Smooth muscle cell of the brain vasculature (primary cell): ENCODE results near the gene PDCD7.
"Not testable (repeated sequence)": the region's sequence is repeated elsewhere in the genome, so short reads cannot be mapped to it uniquely, and the experiment has no call there.

Experiments
- DNase-seq: peaks from one replicate; pipeline ENCODE4 v3.0.0-alpha.2; 2012; ENCODE audit warnings: low read depth, low spot score

Gene PDCD7, protein sequence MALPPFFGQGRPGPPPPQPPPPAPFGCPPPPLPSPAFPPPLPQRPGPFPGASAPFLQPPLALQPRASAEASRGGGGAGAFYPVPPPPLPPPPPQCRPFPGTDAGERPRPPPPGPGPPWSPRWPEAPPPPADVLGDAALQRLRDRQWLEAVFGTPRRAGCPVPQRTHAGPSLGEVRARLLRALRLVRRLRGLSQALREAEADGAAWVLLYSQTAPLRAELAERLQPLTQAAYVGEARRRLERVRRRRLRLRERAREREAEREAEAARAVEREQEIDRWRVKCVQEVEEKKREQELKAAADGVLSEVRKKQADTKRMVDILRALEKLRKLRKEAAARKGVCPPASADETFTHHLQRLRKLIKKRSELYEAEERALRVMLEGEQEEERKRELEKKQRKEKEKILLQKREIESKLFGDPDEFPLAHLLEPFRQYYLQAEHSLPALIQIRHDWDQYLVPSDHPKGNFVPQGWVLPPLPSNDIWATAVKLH

DNA sequence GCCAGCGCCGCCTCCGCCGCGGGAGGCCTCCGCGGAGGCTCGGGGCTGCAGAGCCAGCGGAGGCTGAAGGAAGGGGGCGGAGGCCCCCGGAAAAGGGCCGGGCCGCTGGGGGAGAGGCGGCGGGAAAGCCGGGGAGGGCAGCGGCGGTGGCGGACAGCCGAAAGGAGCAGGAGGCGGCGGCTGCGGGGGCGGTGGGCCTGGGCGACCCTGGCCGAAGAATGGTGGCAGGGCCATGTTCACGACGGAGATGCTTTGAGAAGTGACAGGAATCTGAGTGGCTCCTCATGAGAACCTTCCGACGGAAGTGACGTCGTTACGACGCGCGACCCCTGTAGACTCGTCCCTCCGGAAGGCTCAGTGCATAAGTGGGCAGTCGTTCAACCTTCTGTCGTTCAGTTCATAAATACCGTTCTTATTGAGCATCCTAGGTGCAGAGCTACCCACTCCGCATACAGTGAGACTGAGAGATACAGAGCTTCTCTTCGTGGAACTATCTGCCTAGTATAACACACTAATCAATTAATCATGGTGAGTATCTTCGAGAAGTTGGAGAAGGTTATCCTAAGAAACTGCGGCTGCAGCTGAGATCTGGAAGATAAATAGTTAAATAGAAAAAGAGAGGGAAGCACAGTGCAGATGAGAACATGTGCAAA, at the start of gene PDCD7:
Gene PDCD7, minus strand, starts transcription at position 261 of the 653 bp plus-strand sequence. Its CDS starts 27 bp downstream, at position 234.
- peak; percentile 75 for DNase-seq

DNA sequence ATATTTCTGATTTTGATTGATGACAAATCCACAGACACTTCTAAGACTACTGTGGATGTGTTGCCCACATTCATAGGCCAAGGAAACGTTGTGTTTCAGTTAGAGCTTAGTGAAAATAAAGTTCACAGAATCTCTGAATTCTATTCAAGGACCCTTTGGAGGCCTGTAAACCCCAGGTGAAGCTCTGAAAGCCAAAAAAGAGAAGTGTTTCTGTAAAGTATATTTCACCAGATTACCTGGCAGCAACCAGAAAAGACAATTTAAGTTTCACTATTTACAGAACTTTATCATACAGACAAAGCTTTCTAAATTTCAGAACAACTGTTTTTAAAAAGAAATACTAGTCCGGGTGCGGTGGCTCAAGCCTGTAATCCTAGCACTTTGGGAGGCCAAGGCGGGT, 48.9 kb upstream of the PDCD7 start:
- no peak for DNase-seq

DNA sequence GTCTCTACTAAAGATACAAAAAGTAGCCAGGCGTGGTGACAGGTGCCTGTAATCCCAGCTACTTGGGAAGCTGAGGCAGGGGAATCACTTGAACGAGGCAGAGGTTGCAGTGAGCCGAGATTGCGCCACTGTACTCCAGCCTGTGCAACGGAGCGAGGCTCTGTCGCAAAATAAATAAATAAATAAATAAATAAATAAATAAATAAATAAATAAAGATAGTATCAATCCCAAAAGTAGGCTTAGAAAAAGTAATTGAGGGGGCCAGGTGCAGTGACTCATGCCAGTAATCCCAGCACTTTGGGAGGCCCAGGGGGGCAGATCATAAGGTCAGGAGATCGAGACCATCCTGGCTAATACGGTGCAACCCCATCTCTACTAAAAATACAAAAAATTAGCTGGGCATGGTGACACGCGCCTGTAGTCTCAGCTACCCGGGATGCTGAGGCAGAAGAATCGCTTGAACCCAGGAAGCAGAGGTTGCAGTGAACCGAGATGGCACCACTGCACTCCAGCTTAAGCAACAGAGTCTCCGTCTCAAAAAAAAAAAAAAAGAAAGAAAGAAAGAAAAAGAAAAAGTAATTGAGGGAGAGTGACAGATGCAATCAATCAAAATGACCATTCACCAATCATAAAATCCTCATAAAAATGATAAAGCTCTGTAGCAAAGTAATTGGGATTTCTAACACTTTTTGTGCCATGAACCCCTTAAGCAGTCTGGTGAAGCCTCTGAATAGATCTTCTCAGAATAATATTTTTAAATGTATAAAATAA, 48.2 kb upstream of the PDCD7 start:
- not testable (repeated sequence) for DNase-seq

DNA sequence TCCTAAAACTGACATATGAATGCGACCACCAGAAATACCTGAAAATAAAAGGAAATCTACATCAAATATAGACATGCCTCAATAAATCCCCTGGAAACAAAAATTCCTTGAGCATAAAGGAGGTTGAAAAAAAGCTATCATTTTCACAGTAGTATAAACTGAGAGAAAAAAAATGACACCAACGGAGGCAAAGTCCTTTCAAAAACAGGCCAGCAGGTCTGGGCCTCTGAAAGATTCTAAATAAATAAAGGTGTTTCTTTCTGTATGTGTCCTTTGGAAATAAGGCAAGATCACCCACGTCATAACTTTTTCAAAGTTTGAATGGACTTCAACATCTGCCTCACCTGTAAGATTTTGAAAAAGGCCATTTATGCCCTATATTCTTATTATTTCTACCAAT, 46.6 kb upstream of the PDCD7 start:
- no peak for DNase-seq

DNA sequence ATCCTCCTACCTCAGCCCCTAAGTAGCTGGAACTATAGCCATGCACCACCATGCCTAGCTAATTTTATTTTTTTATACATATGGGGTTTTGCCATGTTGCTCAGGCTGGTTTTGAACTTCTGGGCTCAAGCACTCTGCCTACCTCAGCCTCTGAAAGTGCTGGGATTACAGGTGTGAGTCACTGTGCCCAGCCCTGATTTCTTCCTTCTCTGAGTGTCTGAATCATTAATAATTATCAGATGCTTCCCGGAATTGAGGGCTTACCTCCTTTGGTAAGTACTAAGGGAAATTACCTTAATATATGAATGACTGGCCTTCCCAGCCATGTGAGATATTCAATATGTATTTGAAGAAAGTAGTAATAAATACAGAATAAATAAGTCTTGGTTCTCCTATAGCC, 44.3 kb upstream of the PDCD7 start:
- DNase-seq: no peak

DNA sequence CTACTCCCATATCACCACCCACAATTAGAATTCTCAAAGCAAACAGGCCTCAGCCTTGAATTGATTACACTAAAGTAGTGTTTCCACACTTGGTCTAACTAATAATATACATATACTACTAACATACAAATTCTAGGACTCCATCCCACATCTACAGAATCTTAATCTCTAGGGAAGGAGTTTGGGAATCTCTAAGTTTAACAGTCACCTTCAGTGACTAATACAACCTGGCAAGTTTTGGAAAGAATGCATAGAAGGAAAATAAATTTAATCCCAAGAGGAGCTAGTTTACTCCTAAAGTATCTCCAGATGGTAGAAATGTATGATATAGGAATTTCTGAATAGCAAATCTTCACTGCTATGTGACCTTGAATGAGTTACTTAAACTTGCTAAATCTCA, 42.4 kb upstream of the PDCD7 start:
- no peak for DNase-seq

DNA sequence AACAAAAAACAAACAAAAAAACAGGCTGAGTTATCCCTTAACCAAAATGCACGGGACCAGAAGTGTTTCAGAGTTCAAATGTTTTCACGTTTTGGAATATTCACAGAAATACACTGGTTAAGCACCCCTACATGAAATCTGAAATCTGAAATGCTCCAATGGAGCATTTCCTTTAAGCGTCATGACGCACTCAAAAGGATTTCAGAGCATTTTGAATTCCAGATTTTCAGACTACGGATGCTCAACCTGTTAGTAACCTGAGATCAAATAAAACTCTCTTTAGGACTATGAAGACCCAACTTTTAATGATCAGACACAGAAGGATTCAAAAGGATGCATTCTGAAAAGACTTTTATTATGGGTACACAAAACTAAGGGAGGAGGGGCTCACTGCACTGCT, 41.9 kb upstream of the PDCD7 start:
- DNase-seq: no peak

DNA sequence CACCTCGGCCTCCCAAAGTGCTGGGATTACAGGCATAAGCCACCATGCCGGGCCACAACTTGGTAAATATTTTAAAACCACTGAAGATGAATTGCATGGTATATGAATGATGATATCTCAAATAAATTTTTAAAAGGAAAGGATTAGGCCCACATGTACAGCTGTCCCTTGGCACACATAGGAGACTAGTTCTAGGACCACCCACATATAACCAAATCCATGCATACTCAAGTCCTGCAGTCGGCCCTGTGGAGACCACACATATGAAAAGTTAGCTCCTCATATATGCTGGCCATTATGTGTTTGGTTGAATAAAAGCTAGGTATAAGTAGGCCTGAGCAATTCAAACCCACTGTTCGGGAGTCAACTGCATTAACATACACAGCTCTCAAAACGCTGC, 40.9 kb upstream of the PDCD7 start:
- no peak for DNase-seq

DNA sequence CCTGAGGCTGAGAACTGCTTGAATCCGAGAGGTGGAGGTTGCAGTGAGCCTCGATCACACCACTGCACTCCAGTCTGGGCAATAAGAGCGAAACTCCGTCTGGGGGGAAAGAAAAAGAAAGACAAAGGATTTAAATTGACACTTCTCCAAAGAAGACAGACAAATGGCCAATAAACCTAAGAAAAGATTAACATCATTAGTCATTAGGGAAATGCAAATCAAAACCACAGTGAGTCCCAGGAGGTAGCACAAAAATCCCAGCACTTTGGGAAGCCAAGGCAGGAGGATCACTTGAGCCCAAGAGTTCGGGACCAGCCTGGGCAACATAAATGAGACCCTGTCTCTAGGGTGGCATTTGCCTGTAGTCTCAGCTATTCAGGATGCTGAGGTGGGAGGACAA, 38.9 kb upstream of the PDCD7 start:
- DNase-seq: no peak

DNA sequence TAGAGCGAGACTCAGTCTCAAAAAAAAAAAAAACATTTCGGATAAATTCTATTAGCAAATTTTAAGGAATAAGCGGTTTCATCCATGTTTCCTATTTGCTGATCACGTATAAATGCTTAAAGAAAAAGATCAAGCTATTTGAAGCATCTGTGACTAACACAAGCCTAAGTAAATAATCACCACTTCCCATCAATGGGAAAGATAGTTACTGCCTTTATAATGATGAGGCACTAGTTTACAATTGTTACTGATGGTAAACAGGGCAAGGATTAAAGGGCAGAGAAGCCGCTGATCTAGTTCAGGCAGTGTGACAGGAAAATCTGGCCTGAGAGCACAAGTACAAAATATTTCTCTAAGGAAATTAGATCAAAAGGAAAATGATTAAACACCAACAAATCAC, 37.8 kb upstream of the PDCD7 start:
- DNase-seq: no peak

DNA sequence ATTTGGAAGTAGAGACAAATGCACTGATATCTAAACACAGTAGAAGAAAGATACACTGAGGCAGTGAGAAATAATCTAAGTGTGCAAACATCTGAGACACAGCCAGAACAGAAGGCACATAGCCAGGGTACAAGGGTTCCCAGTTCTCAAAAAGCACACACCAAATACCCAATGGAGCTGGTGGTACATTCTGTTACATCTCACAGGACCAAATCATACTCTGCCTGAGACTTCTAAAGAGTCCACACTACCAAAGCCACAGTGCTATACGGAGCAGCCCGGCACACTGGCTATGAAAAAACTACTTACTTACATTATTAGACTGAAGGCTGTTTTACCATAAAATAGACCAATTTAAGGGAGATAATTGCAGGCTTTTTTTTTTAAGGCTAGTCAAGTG, 32.3 kb upstream of the PDCD7 start:
- no peak for DNase-seq

DNA sequence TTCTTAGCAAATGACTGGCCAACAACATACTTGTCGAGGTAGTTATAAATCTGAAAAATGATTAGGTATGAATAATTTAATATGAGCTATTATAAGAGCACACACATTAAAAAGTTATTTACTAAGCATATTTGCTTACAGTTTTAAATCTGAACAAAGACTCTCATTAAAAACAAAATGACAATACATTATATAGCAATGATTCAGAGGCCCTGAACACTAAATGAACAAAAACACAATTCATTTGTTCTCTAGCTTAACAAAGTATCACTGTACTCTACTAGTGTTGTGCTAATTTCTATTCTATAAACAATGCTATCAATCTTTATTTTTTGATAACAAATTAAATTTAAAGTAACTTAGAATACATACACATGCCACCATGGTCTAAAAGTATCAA, 30.5 kb upstream of the PDCD7 start:
- no peak for DNase-seq

DNA sequence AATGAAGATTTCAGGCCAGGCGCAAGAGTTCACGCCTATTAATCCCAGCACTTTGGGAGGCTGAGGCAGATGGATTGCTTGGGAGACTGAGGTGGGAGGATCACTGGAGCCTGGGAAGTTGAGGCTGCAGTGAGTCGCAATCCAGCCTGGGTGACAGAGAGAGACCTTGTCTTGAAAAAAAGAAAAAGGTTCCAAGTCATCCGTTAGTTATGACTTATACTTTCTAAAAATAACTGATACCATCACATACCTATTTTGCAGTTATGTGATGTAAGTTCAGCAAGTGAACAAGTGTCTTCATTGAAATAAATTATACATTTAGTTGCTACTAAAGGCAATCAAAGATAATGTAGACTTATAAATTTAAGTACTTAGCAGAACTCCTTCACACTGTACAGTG, 29.4 kb upstream of the PDCD7 start:
- no peak for DNase-seq

DNA sequence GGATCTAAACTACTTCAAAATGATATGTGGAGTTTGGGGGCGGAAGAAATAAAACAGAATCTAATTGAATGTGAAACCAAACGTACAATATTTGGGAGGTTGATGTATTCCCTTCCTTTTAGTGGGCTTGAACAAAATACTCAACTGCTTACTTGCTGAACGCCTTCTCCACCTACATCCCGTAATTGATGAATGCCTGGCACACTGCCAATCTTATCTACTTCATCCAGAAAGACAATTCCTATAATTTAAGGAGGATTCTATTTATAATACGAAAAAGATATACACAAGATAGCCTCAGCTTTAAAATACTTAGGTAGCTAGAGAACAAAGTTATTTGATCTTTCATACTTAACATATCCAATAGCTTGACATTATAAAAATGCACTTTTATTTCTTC, 23.1 kb upstream of the PDCD7 start:
- no peak for DNase-seq

DNA sequence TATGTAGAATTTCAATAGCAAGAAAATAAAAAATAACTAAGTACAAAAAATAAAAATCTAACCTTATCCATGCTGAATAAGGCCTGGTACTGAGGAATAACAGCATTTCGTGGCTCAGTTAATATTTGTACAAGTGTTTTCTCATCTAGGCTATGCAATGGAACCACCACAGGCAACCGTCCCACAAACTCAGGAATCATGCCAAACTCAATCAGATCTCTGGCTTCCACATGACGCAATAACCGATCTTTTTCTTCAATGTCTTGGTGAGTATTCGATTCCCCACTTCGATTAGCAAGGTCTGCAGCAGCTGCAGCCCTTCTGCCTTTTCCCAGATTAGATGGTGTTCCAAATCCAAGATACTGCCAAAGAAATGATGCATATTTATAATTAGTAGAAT, 21.1 kb upstream of the PDCD7 start:
- no peak for DNase-seq

DNA sequence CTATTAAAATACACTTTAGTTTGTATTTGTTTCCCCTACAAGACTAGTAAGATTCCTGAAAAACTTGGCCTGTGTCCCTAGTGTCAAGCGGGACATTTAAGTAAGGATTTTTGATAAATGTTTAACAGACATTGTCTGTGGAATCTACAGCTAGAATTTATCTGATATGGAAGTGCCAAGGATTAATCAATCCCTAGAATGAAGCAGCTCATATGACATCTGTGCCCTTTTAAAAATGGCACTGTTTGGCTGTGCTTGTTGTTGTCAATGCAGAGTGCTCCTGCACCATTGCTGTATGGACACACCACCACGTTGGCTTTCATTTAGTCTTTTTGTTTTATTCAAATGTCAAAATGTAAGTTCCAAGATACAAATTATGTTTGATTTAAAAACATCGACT, 14.3 kb upstream of the PDCD7 start:
- no peak for DNase-seq

DNA sequence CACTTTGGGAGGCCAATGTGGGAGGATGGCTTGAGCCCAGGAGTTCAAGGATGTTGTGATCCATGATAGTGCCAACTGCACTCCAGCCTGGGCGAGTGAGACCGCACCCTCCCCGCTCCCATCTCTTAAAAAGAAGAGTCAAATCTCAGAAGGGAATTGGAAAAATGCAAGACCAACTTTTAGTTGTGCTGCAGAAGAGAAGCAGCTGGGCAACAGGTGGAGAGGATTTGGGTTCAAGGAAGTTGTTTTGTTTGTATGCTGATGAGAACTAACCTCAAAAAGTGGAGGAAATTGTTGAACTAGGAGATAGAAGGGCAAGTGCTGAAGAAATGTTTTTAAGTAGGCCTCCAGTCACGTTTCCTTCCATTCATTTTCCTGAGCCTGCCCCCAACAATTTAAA, 12.8 kb upstream of the PDCD7 start:
- DNase-seq: no peak

DNA sequence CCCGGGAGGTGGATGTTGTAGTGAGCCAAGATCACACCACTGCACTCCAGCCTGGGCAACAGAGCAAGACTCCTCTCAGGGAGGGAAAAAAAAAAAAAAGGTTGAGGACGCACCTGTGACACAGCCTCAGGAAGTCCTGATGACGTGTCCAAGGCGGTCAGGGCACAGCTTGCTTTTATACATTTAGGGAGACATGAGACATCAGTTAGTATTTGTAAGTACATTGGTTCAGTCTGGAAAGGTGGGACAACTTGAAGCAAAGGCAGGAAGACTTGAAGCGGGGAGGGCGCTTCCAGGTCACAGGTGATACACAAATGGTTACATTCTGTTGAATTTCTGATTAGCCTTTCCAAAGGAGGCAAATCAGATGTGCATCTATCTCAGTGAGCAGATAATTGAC, 5.0 kb upstream of the PDCD7 start:
- DNase-seq: not testable (repeated sequence)

DNA sequence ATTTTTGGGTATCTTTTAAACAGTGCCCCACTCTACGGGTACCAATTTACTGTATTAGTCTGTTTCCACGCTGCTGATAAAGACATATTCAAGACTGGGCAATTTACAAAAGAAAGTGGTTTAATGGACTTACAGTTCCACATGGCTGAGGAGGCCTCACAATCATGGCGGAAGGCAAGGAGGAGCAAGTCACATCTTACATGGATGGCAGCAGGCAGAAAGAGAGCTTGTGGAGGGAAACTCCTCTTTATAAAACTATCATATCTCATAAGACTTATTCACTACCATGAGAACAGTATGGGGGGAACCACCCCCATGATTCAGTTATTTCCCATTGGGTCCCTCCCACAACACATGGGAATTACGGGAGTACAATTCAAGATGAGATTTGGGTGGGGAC, 4.3 kb upstream of the PDCD7 start:
- DNase-seq: not testable (repeated sequence)

DNA sequence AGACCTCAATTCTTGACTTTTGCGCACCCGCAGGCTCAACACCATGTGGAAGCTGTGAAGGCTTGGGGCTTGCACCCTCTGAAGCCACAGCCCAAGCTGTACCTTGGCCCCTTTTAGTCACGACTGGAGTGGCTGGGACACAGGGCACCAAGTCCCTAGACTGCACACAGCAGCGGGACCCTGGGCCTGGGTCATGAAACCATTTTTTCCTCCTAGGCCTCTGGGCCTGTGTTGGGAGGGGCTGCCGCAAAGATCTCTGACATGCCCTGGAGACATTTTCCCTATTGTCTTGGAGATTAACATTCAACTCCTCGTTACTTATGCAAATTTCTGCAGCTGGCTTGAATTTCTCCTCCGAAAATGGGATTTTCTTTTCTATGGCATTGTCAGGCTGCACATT, 3.5 kb upstream of the PDCD7 start:
- not testable (repeated sequence) for DNase-seq

DNA sequence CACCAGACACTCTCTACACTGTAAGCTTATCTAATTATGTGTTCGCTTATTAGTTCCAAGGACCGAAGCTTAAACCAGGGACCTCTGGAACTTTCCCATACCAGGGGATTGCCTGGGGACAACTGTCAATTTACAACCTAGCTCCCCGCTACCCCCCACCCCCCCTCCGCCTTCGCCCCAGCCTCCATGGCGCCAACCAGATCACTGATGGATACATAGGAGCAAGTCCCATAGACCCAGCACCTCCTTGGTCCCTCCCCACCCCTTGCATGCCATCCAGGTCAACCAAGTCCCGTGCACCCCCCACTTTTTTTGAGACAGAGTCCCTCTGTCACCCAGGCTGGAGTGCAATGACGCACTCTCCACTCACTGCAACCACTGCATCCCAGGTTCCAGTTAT, 930 bp upstream of the PDCD7 start:
- no peak for DNase-seq

DNA sequence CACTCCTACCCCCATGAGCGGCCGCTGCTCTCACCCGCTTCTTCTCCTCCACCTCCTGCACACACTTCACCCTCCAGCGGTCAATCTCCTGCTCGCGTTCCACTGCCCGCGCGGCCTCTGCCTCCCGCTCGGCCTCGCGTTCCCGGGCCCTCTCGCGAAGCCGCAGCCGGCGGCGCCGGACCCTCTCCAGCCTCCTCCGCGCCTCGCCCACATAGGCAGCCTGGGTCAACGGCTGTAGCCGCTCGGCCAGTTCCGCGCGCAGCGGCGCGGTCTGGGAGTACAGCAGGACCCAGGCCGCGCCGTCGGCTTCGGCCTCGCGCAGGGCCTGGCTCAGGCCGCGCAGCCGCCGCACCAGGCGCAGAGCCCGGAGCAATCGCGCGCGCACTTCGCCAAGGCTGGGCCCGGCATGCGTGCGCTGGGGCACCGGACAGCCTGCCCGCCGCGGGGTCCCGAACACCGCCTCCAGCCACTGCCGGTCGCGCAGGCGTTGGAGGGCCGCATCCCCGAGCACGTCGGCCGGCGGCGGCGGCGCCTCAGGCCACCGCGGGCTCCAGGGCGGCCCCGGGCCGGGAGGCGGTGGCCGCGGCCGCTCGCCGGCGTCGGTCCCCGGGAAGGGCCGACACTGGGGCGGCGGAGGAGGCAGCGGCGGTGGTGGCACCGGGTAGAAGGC, 595 bp downstream of the PDCD7 start:
- peak; percentile 7 for DNase-seq
